ENCODE data around the gene TRIM74. TPM values are rescaled to one million over a fixed set of nuclear protein-coding genes. Genes with fewer than 3 reads are reported as not detected.
"Not testable (repeated sequence)": the region's sequence is repeated elsewhere in the genome, so short reads cannot be mapped to it uniquely, and the experiment has no call there.

The TRIM74 gene
- 1 to 10 TPM in 1 of 3 donors, under 1 TPM in 1, not detected in 1; 0.30 to 1.0 TPM for polyA plus RNA-seq

DNA sequence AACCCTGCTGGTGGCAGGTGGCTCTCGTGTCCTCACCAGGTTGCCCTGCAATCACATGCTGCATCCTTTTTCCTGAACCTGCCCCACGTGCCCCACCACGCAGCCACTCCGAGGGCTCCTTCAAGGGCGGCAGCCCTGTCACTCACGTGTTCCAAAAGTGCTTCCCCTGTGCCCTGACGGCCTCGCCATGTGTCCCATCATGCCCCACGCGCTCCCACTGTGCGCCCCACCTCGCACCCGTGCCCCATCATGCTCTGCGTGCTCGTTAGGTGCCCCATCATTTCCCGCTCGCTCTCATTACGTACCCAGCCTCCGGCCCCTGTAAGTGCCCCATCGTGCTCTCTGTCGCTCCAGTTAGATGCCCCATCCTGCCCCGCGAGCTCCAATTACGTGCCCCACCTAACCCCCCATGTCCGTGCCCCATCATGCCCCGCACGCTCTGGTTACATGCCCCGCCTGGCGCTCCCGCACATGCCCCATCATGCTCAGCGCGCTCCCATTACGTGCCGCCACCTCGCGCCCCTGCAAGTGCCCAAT lies at the start of gene TRIM74:
Gene TRIM74 (minus strand): TSS at position 487 of the 537 bp plus-strand sequence. CDS start 3,309 bp downstream, outside the sequence.
- 47 to 55% (median 55%) methylated on average over 4 to 11 of the region's 36 CpGs for WGBS, 3 donors
- H3K27ac ChIP-seq (ENCODE audit: low read depth, low read length), result not testable (repeated sequence)

DNA sequence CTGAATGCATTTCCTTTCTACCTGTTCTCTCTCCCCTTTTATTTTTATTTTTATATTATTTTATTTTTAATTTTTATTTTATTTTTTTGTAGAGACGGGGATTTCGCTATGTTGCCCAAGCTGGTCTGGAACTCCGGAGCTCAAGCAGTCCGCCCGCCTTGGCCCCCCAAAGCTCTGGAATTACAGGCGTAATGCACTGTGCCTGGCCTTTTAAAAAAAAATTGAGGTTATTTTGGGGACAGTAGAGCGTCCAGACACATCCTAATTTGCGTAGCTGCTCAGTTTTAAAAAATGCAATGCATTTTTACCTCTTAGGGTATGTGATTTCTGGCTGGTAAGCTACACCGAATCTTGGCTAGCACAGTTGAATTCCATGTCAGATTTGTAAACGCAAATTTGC lies 37.2 kb upstream of the TRIM74 start:
- not testable (repeated sequence) for H3K27ac ChIP-seq (ENCODE audit: low read depth, low read length)
- 15 to 24% (median 17%) methylated on average over 10 of the region's 10 CpGs for WGBS, 3 donors

DNA sequence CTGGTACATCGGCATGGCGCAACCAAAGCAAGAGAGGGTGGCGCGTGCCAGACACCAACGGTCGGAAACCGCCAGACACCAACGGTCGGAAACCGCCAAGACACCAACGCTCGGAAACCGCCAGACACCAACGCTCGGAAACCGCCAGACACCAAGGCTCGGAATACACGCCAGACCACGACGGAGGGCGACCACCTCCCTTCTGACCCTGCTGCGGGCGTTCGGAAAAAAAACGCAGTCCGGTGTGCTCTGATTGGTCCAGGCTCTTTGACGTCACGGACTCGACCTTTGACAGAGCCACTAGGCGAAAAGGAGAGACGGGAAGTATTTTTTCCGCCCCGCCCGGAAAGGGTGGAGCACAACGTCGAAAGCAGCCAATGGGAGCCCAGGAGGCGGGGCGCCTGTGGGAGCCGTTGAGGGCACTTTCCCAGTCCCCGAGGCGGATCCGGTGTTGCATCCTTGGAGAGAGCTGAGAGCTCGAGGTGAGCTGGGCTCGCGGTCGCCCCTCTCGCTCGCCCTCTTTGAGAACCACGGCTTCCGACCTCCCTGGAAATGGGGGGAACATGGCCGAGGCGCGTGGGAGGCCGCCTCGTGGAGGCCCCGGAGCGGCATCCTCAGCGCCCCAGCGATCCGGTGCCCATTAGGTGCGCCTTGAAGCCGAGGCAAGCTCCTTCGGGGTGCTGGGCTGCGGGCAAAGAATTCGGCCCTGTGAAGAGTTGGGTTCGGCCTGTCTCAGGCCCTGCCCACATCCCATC lies 36.6 kb upstream of the TRIM74 start:
- WGBS, 3 donors, result 0 to 1% (median 0%) methylated on average over 37 to 45 of the region's 66 CpGs
- not testable (repeated sequence) for H3K27ac ChIP-seq (ENCODE audit: low read depth, low read length)

DNA sequence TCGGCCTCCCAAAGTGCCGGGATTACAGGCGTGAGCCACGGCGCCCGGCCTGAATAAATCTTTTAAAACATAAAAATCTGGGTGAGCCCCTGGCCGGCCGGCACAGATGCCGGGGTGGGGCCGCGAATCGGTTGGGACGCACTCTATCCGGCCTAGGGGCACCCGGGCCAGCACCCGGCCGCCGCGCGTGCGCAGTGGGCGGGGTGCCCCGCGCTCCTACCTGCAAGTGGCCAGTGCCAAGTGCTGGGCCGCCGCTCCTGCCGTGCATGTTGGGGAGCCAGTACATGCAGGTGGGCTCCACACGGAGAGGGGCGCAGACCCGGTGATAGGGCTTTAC lies 36.1 kb upstream of the TRIM74 start:
- not testable (repeated sequence) for H3K27ac ChIP-seq (ENCODE audit: low read depth, low read length)
- 0 to 1% (median 1%) methylated on average over 14 to 18 of the region's 30 CpGs for WGBS, 3 donors

DNA sequence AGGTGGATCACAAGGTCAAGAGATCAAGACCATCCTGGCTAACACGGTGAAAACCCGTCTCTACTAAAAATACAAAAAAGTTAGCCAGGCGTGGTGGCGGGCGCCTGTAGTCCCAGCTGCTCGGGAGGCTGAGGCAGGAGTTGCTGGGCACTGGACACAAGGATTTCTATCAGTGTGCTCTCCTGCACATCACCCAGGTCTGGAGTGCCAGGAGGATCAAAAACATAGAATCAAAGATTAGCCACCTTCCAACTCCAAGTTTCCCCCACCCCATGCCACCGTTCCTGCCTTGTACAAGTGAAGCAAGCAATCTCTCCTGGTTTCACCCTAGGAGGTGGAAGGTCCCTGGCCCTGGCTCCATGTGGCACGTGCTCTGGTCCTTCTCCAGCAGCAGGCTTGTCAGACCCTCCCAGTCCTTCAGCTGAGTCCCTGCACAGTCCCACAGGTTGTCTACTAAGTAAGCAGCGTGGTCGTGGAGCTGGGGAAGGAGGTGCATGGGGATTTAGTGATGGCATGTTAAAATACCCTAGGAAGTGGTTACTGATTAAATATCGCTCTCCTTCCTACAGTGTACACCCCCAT lies 28.7 kb upstream of the TRIM74 start:
- no CpG with 5 or more reads among the region's 11 CpGs for WGBS, 3 donors
- not testable (repeated sequence) for H3K27ac ChIP-seq (ENCODE audit: low read depth, low read length)

DNA sequence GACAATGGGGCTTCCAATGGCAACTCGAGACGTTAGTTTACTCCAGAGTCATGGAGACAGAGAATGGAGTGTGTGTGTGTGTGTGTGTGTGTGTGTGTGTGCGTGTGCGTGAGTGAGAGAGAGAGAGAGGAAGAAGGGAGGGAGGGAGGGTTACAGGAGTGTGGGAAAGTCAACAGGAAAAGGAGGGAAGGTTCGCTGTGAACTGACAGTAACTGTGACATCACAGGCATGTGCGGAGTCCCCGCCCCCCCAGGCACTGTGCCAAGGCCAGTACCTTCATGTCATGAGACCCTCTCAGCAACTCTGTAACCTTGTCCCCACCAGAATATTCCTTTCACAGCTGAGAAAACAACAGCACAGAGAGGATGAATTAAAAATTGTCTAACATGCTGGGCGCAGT lies 28.2 kb upstream of the TRIM74 start:
- not testable (repeated sequence) for H3K27ac ChIP-seq (ENCODE audit: low read depth, low read length)
- 67 to 81% (median 77%) methylated on average over 4 of the region's 8 CpGs for WGBS, 3 donors

DNA sequence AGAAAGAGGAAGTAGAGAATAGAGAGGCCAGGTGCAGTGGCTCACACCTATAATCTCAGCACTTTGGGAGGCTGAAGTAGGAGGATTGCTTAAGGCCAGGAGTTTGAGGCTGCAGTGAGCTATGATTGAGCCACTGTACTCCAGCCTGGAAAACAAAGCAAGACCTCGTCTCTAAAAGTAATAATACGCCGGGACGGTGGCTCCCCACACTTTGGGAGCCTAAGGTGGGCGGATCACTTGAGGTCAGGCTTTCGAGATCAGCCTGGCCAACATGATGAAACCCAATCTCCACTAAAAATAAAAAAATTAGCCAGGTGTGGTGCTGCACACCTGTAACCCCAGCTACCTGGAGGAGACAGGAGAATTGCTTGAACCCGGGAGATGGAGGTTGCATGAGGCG lies 26.2 kb upstream of the TRIM74 start:
- WGBS, 3 donors, result 97 to 99% (median 99%) methylated on average over 8 of the region's 8 CpGs
- not testable (repeated sequence) for H3K27ac ChIP-seq (ENCODE audit: low read depth, low read length)

DNA sequence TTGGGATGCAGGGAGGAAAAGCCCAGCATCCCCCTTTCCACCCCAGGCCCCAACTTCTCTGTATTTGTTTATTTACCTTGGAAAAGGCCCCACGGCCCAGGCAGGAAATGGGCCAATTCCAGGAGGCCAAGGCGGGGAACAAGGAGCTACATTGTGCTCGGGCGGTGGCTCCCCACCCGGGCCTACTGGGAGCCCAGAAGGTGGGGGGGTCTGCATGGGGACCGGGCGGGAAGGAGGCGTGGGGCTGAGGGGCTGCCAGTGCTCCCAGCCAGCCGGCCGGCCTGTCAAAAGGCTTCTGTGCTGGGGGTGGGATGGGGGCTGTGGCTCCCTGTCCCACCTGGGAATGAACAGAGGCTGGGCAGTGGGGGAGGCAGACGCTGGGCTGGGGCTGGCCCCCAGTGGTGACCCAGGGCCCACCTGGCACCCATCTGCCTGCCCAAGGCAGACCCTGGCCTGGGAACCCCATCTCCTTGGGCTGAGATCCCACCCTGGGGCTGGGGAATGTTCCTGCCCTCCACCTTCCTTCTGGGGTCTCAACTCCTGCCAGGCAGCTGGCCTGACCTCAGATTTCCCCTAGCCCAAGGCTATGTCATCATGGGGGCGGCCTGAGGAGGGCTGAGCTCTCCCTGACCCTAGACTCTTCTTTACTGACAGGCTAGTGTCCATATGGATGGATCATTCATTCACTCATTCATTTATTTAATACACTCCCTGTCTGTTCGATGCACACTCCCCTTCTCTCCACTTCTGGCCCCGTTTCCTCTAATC lies 21.1 kb upstream of the TRIM74 start:
- 13 to 56% (median 44%) methylated on average over 4 to 9 of the region's 14 CpGs for WGBS, 3 donors
- H3K27ac ChIP-seq (ENCODE audit: low read depth, low read length), result not testable (repeated sequence)

DNA sequence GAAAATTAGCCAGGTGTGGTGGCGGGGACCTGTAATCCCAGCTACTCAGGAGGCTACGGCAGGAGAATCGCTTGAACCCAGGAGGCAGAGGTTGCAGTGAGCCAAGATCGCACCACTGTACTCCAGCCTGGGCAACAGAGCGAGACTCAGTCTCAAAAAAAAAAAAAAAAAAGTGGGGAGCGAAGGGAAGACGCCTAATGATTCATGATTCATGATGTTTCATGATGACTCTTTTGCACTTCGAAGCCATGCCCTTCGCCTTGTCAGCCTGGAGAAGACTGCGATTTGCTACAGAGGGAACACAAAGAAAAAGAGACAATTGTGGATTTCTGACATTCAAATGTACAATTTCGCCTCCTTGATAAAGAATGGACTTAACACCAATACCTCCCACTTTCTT lies 12.8 kb upstream of the TRIM74 start:
- not testable (repeated sequence) for H3K27ac ChIP-seq (ENCODE audit: low read depth, low read length)
- 90 to 100% methylated on average over 1 to 3 of the region's 11 CpGs; no CpG with 5 or more reads in 1 of the 3 donors for WGBS, 3 donors

DNA sequence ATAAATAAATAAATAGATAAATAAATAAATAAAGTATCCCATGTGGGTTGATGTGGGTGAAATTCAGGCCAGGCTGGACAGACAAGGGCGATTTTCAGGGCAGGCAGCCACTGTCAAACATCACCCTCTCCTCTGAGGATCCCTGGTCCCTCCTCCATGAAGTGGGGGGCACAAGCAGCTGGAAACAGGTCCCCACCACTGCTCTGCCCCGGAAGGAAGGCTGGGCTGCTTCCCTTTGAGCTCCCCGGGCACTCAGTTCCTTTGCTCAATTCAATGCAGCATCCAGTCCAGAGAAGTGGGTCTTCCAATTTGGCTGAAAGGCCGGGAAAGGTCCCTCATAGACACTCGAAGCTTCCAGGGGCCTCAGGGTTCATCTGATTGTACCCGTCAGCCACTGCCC lies 11.1 kb upstream of the TRIM74 start:
- 81 to 100% (median 84%) methylated on average over 2 of the region's 6 CpGs for WGBS, 3 donors
- H3K27ac ChIP-seq (ENCODE audit: low read depth, low read length), result not testable (repeated sequence)

DNA sequence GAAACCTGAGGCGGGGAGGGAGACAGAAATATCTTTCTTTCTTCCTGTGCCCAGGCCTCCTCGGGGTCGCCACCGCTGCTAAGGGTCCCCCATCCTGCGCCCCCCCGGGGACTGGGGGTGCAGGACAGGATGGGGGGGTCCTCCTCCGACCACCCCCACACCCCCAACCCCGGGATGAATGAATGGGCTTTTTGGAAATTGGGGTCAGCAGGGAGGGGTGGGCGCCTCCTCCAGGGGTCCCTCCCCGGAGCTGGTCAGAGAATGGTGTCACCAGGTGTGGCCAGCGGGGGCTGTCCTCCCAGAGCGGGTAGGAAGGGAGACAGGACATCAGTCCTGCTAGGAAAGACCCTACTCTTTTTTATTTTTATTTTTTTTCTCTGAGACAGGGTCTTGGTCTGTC lies 7.2 kb upstream of the TRIM74 start:
- H3K27ac ChIP-seq (ENCODE audit: low read depth, low read length), result not testable (repeated sequence)
- 97% methylated on average over 3 of the region's 12 CpGs; no CpG with 5 or more reads in 2 of the 3 donors for WGBS, 3 donors

DNA sequence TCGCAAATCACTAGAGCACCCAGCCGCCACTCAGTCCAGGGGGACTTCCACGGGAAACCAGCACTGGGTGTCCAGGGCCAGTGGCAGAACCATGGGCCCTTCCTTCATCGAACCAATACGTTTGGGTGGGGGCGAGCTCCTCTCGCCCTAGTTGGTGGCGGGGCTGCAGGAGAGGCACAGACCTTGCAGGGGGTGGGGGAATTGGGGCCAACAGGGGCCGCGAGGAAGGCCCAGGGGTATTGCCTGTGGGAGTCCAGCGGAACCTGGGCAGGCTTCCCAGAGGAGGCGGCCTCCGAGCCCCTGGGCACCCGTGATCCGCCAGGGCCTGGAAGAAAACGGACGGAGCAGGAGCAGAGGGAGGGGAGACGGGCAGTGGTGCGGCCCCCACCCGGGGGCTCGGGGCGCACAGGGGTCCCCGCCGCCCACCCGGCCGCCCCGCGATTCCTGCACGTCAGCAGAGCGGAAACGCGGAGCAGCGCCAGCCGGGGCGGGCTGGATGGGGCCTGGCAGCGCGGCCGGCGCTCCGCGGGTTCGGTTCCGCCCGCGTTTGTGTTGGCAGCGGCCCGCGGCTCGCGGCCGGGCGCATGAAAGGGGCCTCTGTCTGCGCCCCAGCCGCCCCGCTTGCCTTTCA lies 6.5 kb upstream of the TRIM74 start:
- 85 to 96% (median 92%) methylated on average over 9 to 12 of the region's 55 CpGs for WGBS, 3 donors
- not testable (repeated sequence) for H3K27ac ChIP-seq (ENCODE audit: low read depth, low read length)

DNA sequence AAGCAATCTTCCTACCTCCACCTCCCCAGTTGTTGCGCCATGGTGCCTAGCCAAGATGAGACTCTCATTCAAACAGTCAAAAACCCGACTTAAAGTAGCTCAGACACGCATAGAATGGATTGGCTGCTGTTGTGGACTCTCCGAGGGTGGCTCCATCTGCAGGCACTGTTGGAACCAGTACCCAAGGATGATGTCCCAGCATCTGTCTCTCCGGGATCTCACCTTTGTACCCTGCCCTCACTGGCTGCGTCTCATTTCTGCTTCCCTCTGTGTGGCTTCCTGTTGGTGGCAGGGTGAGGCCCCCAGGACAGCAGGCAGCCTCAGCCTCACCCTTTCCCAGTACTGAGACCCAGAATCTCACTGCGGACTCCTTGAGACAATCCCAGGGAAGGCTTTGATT lies 5.5 kb upstream of the TRIM74 start:
- 94 to 95% (median 95%) methylated on average over 3 of the region's 7 CpGs for WGBS, 3 donors
- not testable (repeated sequence) for H3K27ac ChIP-seq (ENCODE audit: low read depth, low read length)

DNA sequence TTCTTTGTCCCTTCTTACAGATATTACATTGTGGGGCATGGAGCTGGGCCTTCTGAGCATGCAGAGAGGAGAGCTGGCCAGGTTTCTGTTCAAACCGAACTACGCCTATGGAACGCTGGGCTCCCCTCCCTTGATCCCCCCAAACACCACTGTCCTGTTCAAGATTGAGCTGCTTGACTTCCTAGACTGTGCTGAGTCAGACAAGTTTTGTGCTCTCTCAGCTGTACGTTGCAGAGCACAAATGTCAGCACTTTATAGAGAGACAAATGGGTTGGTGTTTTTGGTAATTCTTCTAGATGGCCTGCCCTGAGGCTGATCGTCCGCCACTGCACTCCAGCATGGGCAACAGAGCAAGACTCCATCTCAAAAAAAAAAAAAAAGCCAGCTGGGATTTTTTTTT lies 2.2 kb upstream of the TRIM74 start:
- H3K27ac ChIP-seq (ENCODE audit: low read depth, low read length), result not testable (repeated sequence)
- no CpG with 5 or more reads among the region's 6 CpGs for WGBS, 3 donors

DNA sequence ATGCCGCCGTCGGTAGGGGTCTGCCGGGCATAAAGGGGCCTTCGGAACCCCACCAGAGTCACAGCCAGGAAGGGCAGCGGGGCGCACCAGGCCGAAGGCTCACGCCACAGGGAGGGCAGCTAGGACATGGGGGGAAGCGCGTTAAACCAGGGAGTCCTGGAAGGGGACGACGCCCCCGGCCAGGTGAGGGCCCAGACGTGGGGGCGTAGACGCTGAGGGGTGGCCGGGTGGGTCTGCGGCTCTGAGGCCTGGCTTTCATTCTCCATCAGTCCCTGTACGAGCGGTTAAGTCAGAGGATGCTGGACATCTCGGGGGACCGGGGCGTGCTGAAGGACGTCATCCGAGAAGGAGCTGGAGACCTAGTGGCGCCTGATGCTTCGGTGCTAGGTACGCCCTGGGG lies 422 bp upstream of the TRIM74 start:
- not testable (repeated sequence) for H3K27ac ChIP-seq (ENCODE audit: low read depth, low read length)
- WGBS, 3 donors, result 0 to 47% (median 32%) methylated on average over 1 to 15 of the region's 29 CpGs

DNA sequence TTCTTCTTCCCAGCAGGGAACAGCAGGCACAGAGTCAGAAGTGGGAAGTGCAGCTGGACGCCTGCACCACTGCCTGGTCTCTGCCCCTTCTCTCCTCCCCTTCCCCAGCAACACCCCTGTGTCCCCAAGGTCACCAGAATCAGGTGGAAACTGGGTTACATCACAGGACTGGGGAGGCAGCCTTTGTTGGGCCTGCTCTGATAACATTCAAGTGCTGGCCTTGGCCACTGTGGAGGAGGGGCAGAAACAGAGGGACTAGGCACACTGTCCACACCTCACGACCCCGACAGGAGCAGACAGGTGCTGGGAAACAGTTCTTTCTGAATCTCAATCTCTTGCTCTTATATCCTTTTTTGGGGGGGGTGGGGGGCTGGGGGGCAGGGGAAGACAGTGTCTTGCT lies 2.4 kb downstream of the TRIM74 start:
- 39 to 93% (median 85%) methylated on average over 2 of the region's 3 CpGs for WGBS, 3 donors
- not testable (repeated sequence) for H3K27ac ChIP-seq (ENCODE audit: low read depth, low read length)

DNA sequence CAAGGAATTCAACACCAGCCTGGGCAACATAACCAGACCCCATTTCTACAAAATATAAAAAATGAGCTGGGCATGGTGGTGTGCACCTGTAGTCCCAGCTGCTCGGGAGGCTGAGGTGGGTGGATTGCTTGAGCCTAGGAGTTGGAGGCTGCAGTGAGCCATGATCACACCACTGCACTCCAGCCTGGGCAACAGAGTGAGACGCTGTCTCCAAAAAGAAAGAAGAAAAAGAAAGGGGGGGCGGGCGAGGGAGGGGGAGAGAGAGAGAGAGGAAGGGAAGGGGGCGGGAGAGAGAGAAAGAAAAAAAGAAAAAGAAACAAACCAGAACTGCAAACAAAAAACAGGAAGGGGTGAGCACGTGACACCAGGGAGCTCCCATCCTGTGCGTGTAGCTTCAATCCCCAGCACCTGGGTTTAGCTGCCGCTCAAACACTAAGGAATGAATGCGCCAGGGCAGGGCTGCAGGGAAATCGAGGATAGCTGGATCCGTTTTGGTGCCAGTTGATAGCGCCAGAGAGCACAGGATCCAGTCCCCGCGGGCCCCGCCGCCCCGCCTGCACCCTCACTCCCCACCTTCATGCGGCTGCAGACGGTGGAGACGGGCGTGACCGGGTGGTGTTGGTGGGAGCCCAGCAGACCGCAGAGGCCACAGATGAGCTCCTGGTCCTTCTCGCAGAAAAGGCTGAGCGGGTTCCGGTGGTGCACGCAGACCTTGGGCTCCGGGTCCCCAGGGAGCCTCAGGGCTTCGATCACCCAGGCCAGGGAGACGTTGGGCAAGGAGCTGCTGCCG lies 3.9 kb downstream of the TRIM74 start:
- H3K27ac ChIP-seq (ENCODE audit: low read depth, low read length), result not testable (repeated sequence)
- WGBS, 3 donors, result no CpG with 5 or more reads among the region's 31 CpGs

DNA sequence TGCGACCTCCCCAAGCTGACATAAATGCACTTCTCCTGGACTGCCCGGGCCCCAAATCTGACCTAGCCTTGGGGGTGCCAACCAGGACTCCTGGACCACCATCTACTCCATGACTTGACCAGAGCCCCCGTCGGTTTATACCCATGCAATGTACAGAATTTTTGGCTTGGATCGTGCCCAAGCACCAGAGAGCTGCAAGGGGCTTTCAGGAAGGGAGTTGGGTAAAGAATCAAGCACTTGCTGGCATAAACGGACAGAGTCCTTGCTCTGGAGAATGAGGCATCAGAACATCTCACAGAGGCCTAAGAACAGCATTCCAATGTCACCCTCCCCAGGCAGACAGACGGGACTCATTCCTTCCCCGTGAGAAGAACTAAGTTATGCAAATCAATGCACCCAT lies 6.2 kb downstream of the TRIM74 start:
- H3K27ac ChIP-seq (ENCODE audit: low read depth, low read length), result not testable (repeated sequence)
- 67 to 100% (median 80%) methylated on average over 2 to 4 of the region's 8 CpGs for WGBS, 3 donors
